HEK293 (cell line): ENCODE results near the gene TMEM126B.

Experiments
- CTCF ChIA-PET: fragments of 350-600 bp; formaldehyde crosslinking; extraction: SDS; loops from one replicate; lab custom pipeline; 2021; ENCODE audit warnings: antibody characterized with exemption; lab: Yijun Ruan, JAX
- POLR2A ChIA-PET: fragments of 300-600 bp; formaldehyde crosslinking; extraction: SDS; loops from one replicate; lab custom pipeline; 2020; ENCODE audit warnings: antibody characterized with exemption, inconsistent platforms; lab: Yijun Ruan, JAX
- H3K27ac ChIP-seq: fragments of 200-500 bp; sonication (Bioruptor generic); 2 replicates; pipeline ENCODE4 v1.5.1; 2014; ENCODE audit warnings: low read depth, low read length, control low read depth, inconsistent platforms; ENCODE audit errors: extremely low read depth
- H3K36me3 ChIP-seq, 2 experiments: fragments of 200-500 bp in 1 of 2; sonication (Bioruptor generic) in 1 of 2; 1 replicate in 1 of 2; 2 replicates in 1 of 2; pipeline ENCODE4 v1.5.1; 2014 to 2017; ENCODE audit warnings: inconsistent platforms in 2 of 2, low read length in 2 of 2; ENCODE audit not compliant: control insufficient read depth in 2 of 2, insufficient read depth in 1 of 2
- H3K4me1 ChIP-seq: fragments of 200-500 bp; sonication (Bioruptor generic); 2 replicates; pipeline ENCODE4 v1.5.1; 2014; ENCODE audit warnings: mild to moderate bottlenecking, low read length, inconsistent platforms; ENCODE audit not compliant: control insufficient read depth, insufficient read depth
- H3K4me3 ChIP-seq: 2 replicates; pipeline ENCODE4 v1.5.1; 2011; ENCODE audit warnings: low read depth, mild to moderate bottlenecking, control low read depth, low read length, moderate library complexity
- H3K9me3 ChIP-seq: fragments of 200-500 bp; sonication (Bioruptor generic); 2 replicates; pipeline ENCODE4 v1.5.1; 2014; ENCODE audit warnings: low read depth, low read length, inconsistent platforms; ENCODE audit not compliant: control insufficient read depth, insufficient read depth
- HOXA7 ChIP-seq: sonication (generic); formaldehyde crosslinking; IDR thresholded peaks from 2 replicates; pipeline ENCODE4 v1.8.1; 2022; ENCODE audit warnings: missing genetic modification reagents, borderline replicate concordance
- MEIS1 ChIP-seq: sonication (generic); formaldehyde crosslinking; IDR thresholded peaks from 2 replicates; pipeline ENCODE4 v1.8.1; 2022; ENCODE audit warnings: missing genetic modification reagents, mild to moderate bottlenecking, borderline replicate concordance
- OSR2 ChIP-seq: fragments of 450-650 bp; formaldehyde crosslinking; IDR thresholded peaks from 2 replicates; pipeline ENCODE4 v1.5.1; 2016; ENCODE audit warnings: missing biosample characterization, missing genetic modification characterization
- PRDM1 ChIP-seq: fragments of 450-650 bp; formaldehyde crosslinking; IDR thresholded peaks from 2 replicates; pipeline ENCODE4; 2016; ENCODE audit warnings: missing biosample characterization, missing genetic modification characterization
- SP7 ChIP-seq: fragments of 450-650 bp; formaldehyde crosslinking; IDR thresholded peaks from 2 replicates; pipeline ENCODE4 v1.5.1; 2016; ENCODE audit warnings: missing biosample characterization, missing genetic modification characterization
- YY1 ChIP-seq: fragments of 450-650 bp; formaldehyde crosslinking; IDR thresholded peaks from 2 replicates; pipeline ENCODE4 v1.5.1; 2018; ENCODE audit warnings: missing biosample characterization, missing genetic modification characterization
- ZEB2 ChIP-seq: fragments of 450-650 bp; formaldehyde crosslinking; IDR thresholded peaks from 2 replicates; pipeline ENCODE4 v1.5.1; 2016; ENCODE audit warnings: missing biosample characterization, missing genetic modification characterization
- ZNF132 ChIP-seq: fragments of 450-650 bp; formaldehyde crosslinking; IDR thresholded peaks from 2 replicates; pipeline ENCODE4 v1.5.1; 2017; ENCODE audit warnings: missing biosample characterization, missing genetic modification characterization, borderline replicate concordance
- ZNF133 ChIP-seq: fragments of 450-650 bp; formaldehyde crosslinking; IDR thresholded peaks from 2 replicates; pipeline ENCODE4 v1.5.1; 2016; ENCODE audit warnings: missing biosample characterization, missing genetic modification characterization
- ZNF155 ChIP-seq: fragments of 450-650 bp; formaldehyde crosslinking; IDR thresholded peaks from 2 replicates; pipeline ENCODE4 v1.5.1; 2016; ENCODE audit warnings: missing biosample characterization, missing genetic modification characterization
- ZNF239 ChIP-seq: fragments of 450-650 bp; formaldehyde crosslinking; IDR thresholded peaks from 2 replicates; pipeline ENCODE4 v1.5.1; 2016; ENCODE audit warnings: missing biosample characterization, missing genetic modification characterization
- ZNF248 ChIP-seq: fragments of 450-650 bp; formaldehyde crosslinking; IDR thresholded peaks from 2 replicates; pipeline ENCODE4 v1.5.1; 2017; ENCODE audit warnings: missing biosample characterization, missing genetic modification characterization
- ZNF335 ChIP-seq: fragments of 450-650 bp; formaldehyde crosslinking; conservative IDR thresholded peaks from 2 replicates; pipeline ENCODE4 v1.5.1; 2016; ENCODE audit warnings: missing biosample characterization, missing genetic modification characterization
- ZNF350 ChIP-seq: fragments of 450-650 bp; formaldehyde crosslinking; IDR thresholded peaks from 2 replicates; pipeline ENCODE4 v1.5.0; 2017; ENCODE audit warnings: missing biosample characterization, mild to moderate bottlenecking, missing genetic modification characterization
- ZNF366 ChIP-seq: fragments of 450-650 bp; formaldehyde crosslinking; conservative IDR thresholded peaks from 2 replicates; pipeline ENCODE4 v1.5.1; 2016; ENCODE audit warnings: missing biosample characterization, missing genetic modification characterization
- ZNF549 ChIP-seq: fragments of 450-650 bp; IDR thresholded peaks from 2 replicates; pipeline ENCODE4 v1.5.1; 2018; ENCODE audit warnings: missing biosample characterization, missing genetic modification characterization, mild to moderate bottlenecking, inconsistent platforms, moderate library complexity
- ZNF555 ChIP-seq: fragments of 450-650 bp; formaldehyde crosslinking; conservative IDR thresholded peaks from 2 replicates; pipeline ENCODE4 v1.5.1; 2017; ENCODE audit warnings: missing biosample characterization, mild to moderate bottlenecking, missing genetic modification characterization, inconsistent platforms
- ZNF596 ChIP-seq: fragments of 450-650 bp; IDR thresholded peaks from 2 replicates; pipeline ENCODE4 v1.5.0; 2018; ENCODE audit warnings: missing biosample characterization, mild to moderate bottlenecking, missing genetic modification characterization, moderate library complexity
- ZNF600 ChIP-seq: fragments of 450-650 bp; formaldehyde crosslinking; IDR thresholded peaks from 2 replicates; pipeline ENCODE4 v1.5.1; 2016; ENCODE audit warnings: missing biosample characterization, missing genetic modification characterization
- ZNF626 ChIP-seq: fragments of 450-650 bp; sonication (Bioruptor Pico); formaldehyde crosslinking; IDR thresholded peaks from 2 replicates; pipeline ENCODE4 v1.5.1; 2018; ENCODE audit warnings: missing biosample characterization, missing genetic modification characterization, inconsistent platforms
- ZNF776 ChIP-seq: fragments of 450-650 bp; formaldehyde crosslinking; IDR thresholded peaks from 2 replicates; pipeline ENCODE4 v1.5.0; 2017; ENCODE audit warnings: missing biosample characterization, missing genetic modification characterization, borderline replicate concordance
- ZNF792 ChIP-seq: fragments of 450-650 bp; formaldehyde crosslinking; IDR thresholded peaks from 2 replicates; pipeline ENCODE4 v1.5.1; 2016; ENCODE audit warnings: missing biosample characterization, missing genetic modification characterization
- TF ChIP-seq, protein P1 (sequence below): fragments of 450-650 bp; formaldehyde crosslinking; IDR thresholded peaks from 2 replicates; pipeline ENCODE4 v1.5.1; 2016; ENCODE audit warnings: missing biosample characterization, missing genetic modification characterization
- TF ChIP-seq, protein P2 (sequence below): fragments of 450-650 bp; formaldehyde crosslinking; conservative IDR thresholded peaks from 2 replicates; pipeline ENCODE4 v1.5.1; 2016; ENCODE audit warnings: low read depth, missing biosample characterization, missing genetic modification characterization
- TF ChIP-seq, protein P3 (sequence below): fragments of 450-650 bp; formaldehyde crosslinking; IDR thresholded peaks from 2 replicates; pipeline ENCODE4 v1.5.1; 2016; ENCODE audit warnings: missing biosample characterization, missing genetic modification characterization

The TMEM126B gene

DNA sequence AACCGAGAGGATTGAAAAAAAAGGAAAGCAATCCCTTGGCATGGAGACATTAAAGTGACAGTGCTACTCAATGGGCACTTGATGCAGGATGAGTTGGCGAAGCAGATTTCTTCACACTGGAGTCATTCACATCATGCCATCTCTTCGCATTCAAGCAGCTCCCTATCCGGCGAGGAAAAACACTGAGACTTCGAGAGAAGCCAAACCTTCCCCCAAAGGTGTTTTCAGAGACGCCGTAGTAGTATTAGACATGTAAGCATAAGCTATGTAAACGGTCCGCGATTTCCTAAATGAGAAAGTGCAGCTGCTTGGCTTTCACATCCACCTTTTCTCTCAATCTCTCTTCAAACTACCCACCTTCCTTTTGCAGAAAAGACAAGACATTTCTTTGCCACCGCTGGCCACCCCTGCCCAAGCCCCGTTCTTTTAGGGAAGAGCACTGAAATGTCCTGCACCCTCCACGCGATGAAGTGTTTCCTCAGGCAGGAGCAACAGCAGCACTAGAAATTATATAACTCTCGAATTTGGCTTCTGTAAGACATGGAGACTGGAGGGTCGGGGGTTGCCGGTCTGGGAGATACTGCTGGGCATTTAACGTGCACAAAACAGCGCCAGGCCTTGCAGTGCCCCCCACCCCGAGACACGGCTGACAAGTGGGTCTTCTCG, 928 bp upstream of the TMEM126B start, which contains the start of gene DLG2:
Gene DLG2, minus strand, starts transcription at position 13 of the 666 bp plus-strand sequence.
- peak within 1 kb of the TSS; percentile 55 for H3K27ac ChIP-seq
- peak within 1 kb of the TSS; percentile 74 for H3K4me3 ChIP-seq
- POLR2A ChIA-PET = interaction anchor here (1.0 to 2.6 kb wide), 7 partner anchors 10 to 227 kb away, joined by 3 to 48 read pairs (median 5); partner anchors contain the start of genes CCDC83, CREBZF and TMEM126A
- CTCF ChIA-PET = interaction anchor here (0.6 kb wide), 1 partner anchor 732 kb away, joined by 3 read pairs; no protein-coding TSS in a partner anchor
- H3K36me3 ChIP-seq = peaks cover 3 to 14% of the 10 kb centered on the region in 2 experiments; a peak in 2 of 3 replicates
- H3K4me1 ChIP-seq = no peaks in the 10 kb centered on the region; the same call in 1 of the 2 replicates
- TF ChIP-seq ZNF626 = no peak
- no peak for TF ChIP-seq ZNF549 (tag by site-specific recombination)
- peak; percentile 77 for TF ChIP-seq ZNF335
- no peak for TF ChIP-seq SP7 (tag by site-specific recombination)
- no peak for TF ChIP-seq ZNF248 (tag by site-specific recombination)
- TF ChIP-seq ZNF366 (tag by site-specific recombination) = peak; percentile 30; the same call in 1 of the 2 replicates
- TF ChIP-seq PRDM1 (tag by site-specific recombination) = peak; percentile 94
- TF ChIP-seq, protein P1, sequence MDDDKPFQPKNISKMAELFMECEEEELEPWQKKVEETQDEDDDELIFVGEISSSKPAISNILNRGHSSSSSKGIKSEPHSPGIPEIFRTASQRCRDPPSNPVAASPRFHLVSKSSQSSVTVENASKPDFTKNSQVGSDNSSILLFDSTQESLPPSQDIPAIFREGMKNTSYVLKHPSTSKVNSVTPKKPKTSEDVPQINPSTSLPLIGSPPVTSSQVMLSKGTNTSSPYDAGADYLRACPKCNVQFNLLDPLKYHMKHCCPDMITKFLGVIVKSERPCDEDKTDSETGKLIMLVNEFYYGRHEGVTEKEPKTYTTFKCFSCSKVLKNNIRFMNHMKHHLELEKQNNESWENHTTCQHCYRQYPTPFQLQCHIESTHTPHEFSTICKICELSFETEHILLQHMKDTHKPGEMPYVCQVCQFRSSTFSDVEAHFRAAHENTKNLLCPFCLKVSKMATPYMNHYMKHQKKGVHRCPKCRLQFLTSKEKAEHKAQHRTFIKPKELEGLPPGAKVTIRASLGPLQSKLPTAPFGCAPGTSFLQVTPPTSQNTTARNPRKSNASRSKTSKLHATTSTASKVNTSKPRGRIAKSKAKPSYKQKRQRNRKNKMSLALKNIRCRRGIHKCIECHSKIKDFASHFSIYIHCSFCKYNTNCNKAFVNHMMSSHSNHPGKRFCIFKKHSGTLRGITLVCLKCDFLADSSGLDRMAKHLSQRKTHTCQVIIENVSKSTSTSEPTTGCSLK (tag by site-specific recombination) = no peak
- no peak for TF ChIP-seq HOXA7 (CRISPR knock-in tag)
- TF ChIP-seq, protein P2, sequence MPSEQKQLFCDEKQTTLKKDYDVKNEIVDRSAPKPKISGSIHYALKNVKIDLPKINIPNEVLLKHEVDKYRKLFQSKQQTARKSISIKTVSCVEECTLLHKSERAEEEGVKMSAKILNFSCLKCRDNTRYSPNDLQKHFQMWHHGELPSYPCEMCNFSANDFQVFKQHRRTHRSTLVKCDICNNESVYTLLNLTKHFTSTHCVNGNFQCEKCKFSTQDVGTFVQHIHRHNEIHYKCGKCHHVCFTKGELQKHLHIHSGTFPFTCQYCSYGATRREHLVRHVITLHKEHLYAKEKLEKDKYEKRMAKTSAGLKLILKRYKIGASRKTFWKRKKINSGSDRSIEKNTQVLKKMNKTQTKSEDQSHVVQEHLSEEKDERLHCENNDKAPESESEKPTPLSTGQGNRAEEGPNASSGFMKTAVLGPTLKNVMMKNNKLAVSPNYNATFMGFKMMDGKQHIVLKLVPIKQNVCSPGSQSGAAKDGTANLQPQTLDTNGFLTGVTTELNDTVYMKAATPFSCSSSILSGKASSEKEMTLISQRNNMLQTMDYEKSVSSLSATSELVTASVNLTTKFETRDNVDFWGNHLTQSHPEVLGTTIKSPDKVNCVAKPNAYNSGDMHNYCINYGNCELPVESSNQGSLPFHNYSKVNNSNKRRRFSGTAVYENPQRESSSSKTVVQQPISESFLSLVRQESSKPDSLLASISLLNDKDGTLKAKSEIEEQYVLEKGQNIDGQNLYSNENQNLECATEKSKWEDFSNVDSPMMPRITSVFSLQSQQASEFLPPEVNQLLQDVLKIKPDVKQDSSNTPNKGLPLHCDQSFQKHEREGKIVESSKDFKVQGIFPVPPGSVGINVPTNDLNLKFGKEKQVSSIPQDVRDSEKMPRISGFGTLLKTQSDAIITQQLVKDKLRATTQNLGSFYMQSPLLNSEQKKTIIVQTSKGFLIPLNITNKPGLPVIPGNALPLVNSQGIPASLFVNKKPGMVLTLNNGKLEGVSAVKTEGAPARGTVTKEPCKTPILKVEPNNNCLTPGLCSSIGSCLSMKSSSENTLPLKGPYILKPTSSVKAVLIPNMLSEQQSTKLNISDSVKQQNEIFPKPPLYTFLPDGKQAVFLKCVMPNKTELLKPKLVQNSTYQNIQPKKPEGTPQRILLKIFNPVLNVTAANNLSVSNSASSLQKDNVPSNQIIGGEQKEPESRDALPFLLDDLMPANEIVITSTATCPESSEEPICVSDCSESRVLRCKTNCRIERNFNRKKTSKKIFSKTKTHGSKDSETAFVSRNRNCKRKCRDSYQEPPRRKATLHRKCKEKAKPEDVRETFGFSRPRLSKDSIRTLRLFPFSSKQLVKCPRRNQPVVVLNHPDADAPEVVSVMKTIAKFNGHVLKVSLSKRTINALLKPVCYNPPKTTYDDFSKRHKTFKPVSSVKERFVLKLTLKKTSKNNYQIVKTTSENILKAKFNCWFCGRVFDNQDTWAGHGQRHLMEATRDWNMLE (tag by site-specific recombination) = no peak
- TF ChIP-seq MEIS1 (CRISPR knock-in tag) = no peak; the same call in 1 of the 2 replicates
- TF ChIP-seq ZNF600 (tag by site-specific recombination) = no peak
- peak; percentile 90 for TF ChIP-seq ZNF239 (tag by site-specific recombination)
- no peak for TF ChIP-seq ZNF155 (tag by site-specific recombination)
- H3K9me3 ChIP-seq = no peaks in the 10 kb centered on the region

DNA sequence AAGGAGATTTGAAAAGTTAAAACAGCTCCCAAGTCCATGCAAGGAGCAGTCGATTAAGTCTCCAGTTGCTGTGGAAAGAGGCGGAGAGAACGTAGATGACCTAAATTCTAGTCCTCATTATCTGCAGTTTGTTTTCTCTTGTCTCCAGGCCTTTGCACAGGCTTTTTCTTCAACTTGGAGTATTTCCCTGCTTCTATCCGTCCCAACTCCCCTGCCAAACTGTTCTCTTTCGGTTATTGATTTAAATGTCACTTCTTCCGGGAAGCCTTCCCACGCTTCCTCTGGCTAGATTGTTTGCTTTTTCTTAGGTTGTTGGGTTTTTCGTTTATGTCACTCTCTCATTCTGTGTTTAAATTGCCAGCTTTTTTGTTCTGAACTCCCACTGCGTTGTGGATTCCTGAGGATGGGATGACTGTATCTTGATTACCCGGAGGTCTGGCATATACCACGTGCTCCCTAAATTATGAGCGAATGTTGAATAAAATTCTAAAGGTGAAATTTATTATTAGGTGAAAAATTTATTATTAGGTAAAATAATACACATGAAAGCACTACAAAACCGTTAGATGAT, 463 bp downstream of the TMEM126B start:
- no peaks in the 10 kb centered on the region; the same call in 1 of the 2 replicates for H3K4me1 ChIP-seq
- H3K9me3 ChIP-seq = no peaks in the 10 kb centered on the region
- peaks cover 3 to 16% of the 10 kb centered on the region in 2 experiments; a peak in 2 of 3 replicates for H3K36me3 ChIP-seq
- H3K4me3 ChIP-seq = peak overlapping the region; percentile 79
- no peak overlapping the region for H3K27ac ChIP-seq
- ChIA-PET POLR2A (interaction anchor here (0.6 to 2.6 kb wide), 13 partner anchors 12 to 440 kb away, joined by 3 to 48 read pairs (median 4); partner anchors contain the start of genes CCDC83, CCDC89, CREBZF and PICALM), CTCF (no interaction called here)
- TF ChIP-seq ZNF350 (no peak), ZNF776 (tag by site-specific recombination) (no peak), ZNF792 (no peak), YY1 (tag by site-specific recombination) (0 out of 2 replicates have a peak, but pooled peaks have one; percentile 9), ZNF132 (tag by site-specific recombination) (no peak), ZNF133 (tag by site-specific recombination) (no peak), OSR2 (no peak), ZNF555 (tag by site-specific recombination) (no peak), ZNF596 (tag by site-specific recombination) (no peak), ZEB2 (tag by site-specific recombination) (0 out of 2 replicates have a peak, but pooled peaks have one; percentile 3)
- TF ChIP-seq, protein P3, sequence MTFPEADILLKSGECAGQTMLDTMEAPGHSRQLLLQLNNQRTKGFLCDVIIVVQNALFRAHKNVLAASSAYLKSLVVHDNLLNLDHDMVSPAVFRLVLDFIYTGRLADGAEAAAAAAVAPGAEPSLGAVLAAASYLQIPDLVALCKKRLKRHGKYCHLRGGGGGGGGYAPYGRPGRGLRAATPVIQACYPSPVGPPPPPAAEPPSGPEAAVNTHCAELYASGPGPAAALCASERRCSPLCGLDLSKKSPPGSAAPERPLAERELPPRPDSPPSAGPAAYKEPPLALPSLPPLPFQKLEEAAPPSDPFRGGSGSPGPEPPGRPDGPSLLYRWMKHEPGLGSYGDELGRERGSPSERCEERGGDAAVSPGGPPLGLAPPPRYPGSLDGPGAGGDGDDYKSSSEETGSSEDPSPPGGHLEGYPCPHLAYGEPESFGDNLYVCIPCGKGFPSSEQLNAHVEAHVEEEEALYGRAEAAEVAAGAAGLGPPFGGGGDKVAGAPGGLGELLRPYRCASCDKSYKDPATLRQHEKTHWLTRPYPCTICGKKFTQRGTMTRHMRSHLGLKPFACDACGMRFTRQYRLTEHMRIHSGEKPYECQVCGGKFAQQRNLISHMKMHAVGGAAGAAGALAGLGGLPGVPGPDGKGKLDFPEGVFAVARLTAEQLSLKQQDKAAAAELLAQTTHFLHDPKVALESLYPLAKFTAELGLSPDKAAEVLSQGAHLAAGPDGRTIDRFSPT = no peak
